CD4-positive, alpha-beta memory T cell (primary cell): ENCODE data around the gene DEFB112. TPM values are rescaled to one million over a fixed set of nuclear protein-coding genes. Genes with fewer than 3 reads are reported as not detected.

ENCODE experiments used
- CTCF ChIA-PET: fragments of 350-600 bp; sonication (Branson Sonifier 250); formaldehyde crosslinking; loops from one replicate; lab custom pipeline; 2021; ENCODE audit warnings: inconsistent platforms; ENCODE audit not compliant: partially characterized antibody; lab: Charles Lee
- POLR2A ChIA-PET: fragments of 350-600 bp; sonication (Branson Sonifier 250); formaldehyde crosslinking; loops from one replicate; lab custom pipeline; 2021; ENCODE audit not compliant: partially characterized antibody; lab: Charles Lee
- DNase-seq, 5 donors: peaks; one replicate each; pipeline versions ENCODE4 v3.0.0 to v3.0.0-alpha.2; 2020 to 2022; ENCODE audit warnings: mixed read lengths in 1 of 5
- H3K27ac ChIP-seq: one replicate; pipeline ENCODE4 v1.7.0; 2013; ENCODE audit warnings: low read depth, low read length
- H3K27me3 ChIP-seq: 2 replicates; pipeline ENCODE4 v1.7.0; 2013; ENCODE audit warnings: mild to moderate bottlenecking, low read length, moderate library complexity; ENCODE audit not compliant: insufficient read depth
- H3K36me3 ChIP-seq: 2 replicates; pipeline ENCODE4 v1.7.0; 2013; ENCODE audit warnings: mild to moderate bottlenecking, low read length, moderate library complexity; ENCODE audit not compliant: insufficient read depth
- H3K4me1 ChIP-seq: 2 replicates; pipeline ENCODE4 v1.7.0; 2013; ENCODE audit warnings: mild to moderate bottlenecking, low read length, moderate library complexity; ENCODE audit not compliant: insufficient read depth
- H3K4me3 ChIP-seq, 2 donors: one replicate each; pipeline ENCODE4 v1.7.0; 2013; ENCODE audit warnings: low read length in 2 of 2, mild to moderate bottlenecking in 1 of 2
- H3K9me3 ChIP-seq, 2 donors: one replicate each; pipeline ENCODE4 v1.7.0; 2013; ENCODE audit warnings: low read length in 2 of 2, control low read depth in 1 of 2; ENCODE audit not compliant: control insufficient read depth in 1 of 2
- H3K27ac Mint-ChIP-seq, 7 donors: one replicate each; pipeline ENCODE4 v1.8.0; 2020 to 2021; ENCODE audit warnings: mixed read lengths in 7 of 7, mild to moderate bottlenecking in 6 of 7, inconsistent platforms in 3 of 7, moderate library complexity in 3 of 7
- H3K27me3 Mint-ChIP-seq, 2 donors: one replicate each; pipeline ENCODE4 v1.8.0; 2020 to 2021; ENCODE audit warnings: mixed read lengths in 2 of 2
- H3K36me3 Mint-ChIP-seq, 2 donors: one replicate each; pipeline ENCODE4 v1.8.0; 2020 to 2021; ENCODE audit warnings: mixed read lengths in 2 of 2, inconsistent platforms in 1 of 2, mild to moderate bottlenecking in 1 of 2
- H3K4me1 Mint-ChIP-seq, 4 donors: one replicate each; pipeline ENCODE4 v1.8.0; 2020 to 2021; ENCODE audit warnings: mixed read lengths in 4 of 4, mild to moderate bottlenecking in 1 of 4
- H3K4me3 Mint-ChIP-seq, 8 donors: one replicate each; pipeline ENCODE4 v1.8.0; 2020 to 2021; ENCODE audit warnings: mixed read lengths in 8 of 8, mild to moderate bottlenecking in 7 of 8, moderate library complexity in 6 of 8, inconsistent platforms in 3 of 8
- H3K9me3 Mint-ChIP-seq, 8 donors: one replicate each; pipeline ENCODE4 v1.8.0; 2020 to 2021; ENCODE audit warnings: mixed read lengths in 8 of 8, mild to moderate bottlenecking in 5 of 8, inconsistent platforms in 3 of 8, moderate library complexity in 1 of 8
- intact Hi-C: fragments of 100-400 bp; cut with micrococcal nuclease; formaldehyde crosslinking; loops from one replicate; pipeline ENCODE4 v1.15.1; 2023
- polyA plus RNA-seq, 2 donors: library from polyadenylated mRNA; unstranded; fragments of 300-500 nt; fragmentation: Illumina TruSeq; gene quantifications; one replicate each; pipeline ENCODE4 v1.2.3, GENCODE V29; 2021
- total RNA-seq, 2 experiments: library from RNA; stranded (reverse); gene quantifications; one replicate each; pipeline ENCODE4 v1.2.3, GENCODE V29; 2021

DEFB112 gene
- total and polyA plus RNA-seq, 4 experiments from 2014 or later, result not detected

GRCh38 chr6:50056242-50056641, 6.5 kb upstream of the DEFB112 start:
- no peaks in the 10 kb centered on the region for H3K9me3 ChIP-seq
- H3K27me3 ChIP-seq, result no peaks in the 10 kb centered on the region
- ChIA-PET CTCF (no interaction called here), POLR2A (no interaction called here)
- no peak for DNase-seq
- H3K4me3 Mint-ChIP-seq, result no peak overlapping the region
- no peaks in the 10 kb centered on the region for H3K36me3 ChIP-seq
- H3K27ac Mint-ChIP-seq, result no peak overlapping the region
- no peak overlapping the region for H3K27ac ChIP-seq
- intact Hi-C loops, result no loop called here
- H3K27me3 Mint-ChIP-seq, result no peaks in the 10 kb centered on the region
- peaks cover 0 to 8% (median 3%) of the 10 kb centered on the region in 8 donors for H3K9me3 Mint-ChIP-seq
- H3K4me1 ChIP-seq, result no peaks in the 10 kb centered on the region
- no peaks in the 10 kb centered on the region for H3K4me1 Mint-ChIP-seq
- H3K36me3 Mint-ChIP-seq, result no peaks in the 10 kb centered on the region
- no peak overlapping the region for H3K4me3 ChIP-seq

GRCh38 chr6:50047026-50047425, 2.7 kb downstream of the DEFB112 start:
- H3K27ac Mint-ChIP-seq, result no peak overlapping the region
- CTCF ChIA-PET, result no interaction called here
- peaks cover 0 to 4% (median 2%) of the 10 kb centered on the region in 8 donors for H3K9me3 Mint-ChIP-seq
- no peaks in the 10 kb centered on the region for H3K4me1 Mint-ChIP-seq
- no peaks in the 10 kb centered on the region for H3K36me3 Mint-ChIP-seq
- no peak overlapping the region for H3K4me3 Mint-ChIP-seq
- intact Hi-C loops, result no loop called here
- Histone ChIP-seq H3K27ac (no peak overlapping the region), H3K4me1 (no peaks in the 10 kb centered on the region), H3K27me3 (no peaks in the 10 kb centered on the region), H3K36me3 (no peaks in the 10 kb centered on the region), H3K4me3 (no peak overlapping the region), H3K9me3 (no peaks in the 10 kb centered on the region)
- no peaks in the 10 kb centered on the region for H3K27me3 Mint-ChIP-seq
- DNase-seq, result peak in 1 of 5 donors; percentile 13
- POLR2A ChIA-PET, result no interaction called here

- CTCF ChIA-PET, result no interaction called here
- H3K9me3 ChIP-seq, result no peaks in the 10 kb centered on the region
- Mint-ChIP-seq H3K27me3 (no peaks in the 10 kb centered on the region), H3K9me3 (peaks cover 3 to 30% (median 11%) of the 10 kb centered on the region in 8 donors), H3K4me1 (no peaks in the 10 kb centered on the region), H3K27ac (no peak overlapping the region), H3K36me3 (no peaks in the 10 kb centered on the region), H3K4me3 (no peak overlapping the region)
- H3K4me3 ChIP-seq, result no peak overlapping the region
- intact Hi-C loops, result no loop called here
- POLR2A ChIA-PET, result no interaction called here
- no peak overlapping the region for H3K27ac ChIP-seq
- H3K4me1 ChIP-seq, result no peaks in the 10 kb centered on the region
- no peak for DNase-seq
- no peaks in the 10 kb centered on the region for H3K27me3 ChIP-seq
- no peaks in the 10 kb centered on the region for H3K36me3 ChIP-seq
These were observed 18.8 kb downstream of the DEFB112 start for GRCh38 chr6:50030777-50031562.

GRCh38 chr6:50030350-50030749, 19.4 kb downstream of the DEFB112 start:
- no peaks in the 10 kb centered on the region for H3K9me3 ChIP-seq
- H3K4me3 ChIP-seq, result no peak overlapping the region
- H3K4me1 Mint-ChIP-seq, result no peaks in the 10 kb centered on the region
- H3K27me3 ChIP-seq, result no peaks in the 10 kb centered on the region
- CTCF ChIA-PET, result no interaction called here
- H3K27ac ChIP-seq, result no peak overlapping the region
- intact Hi-C loops, result no loop called here
- H3K36me3 Mint-ChIP-seq, result no peaks in the 10 kb centered on the region
- peaks cover 3 to 30% (median 14%) of the 10 kb centered on the region in 8 donors for H3K9me3 Mint-ChIP-seq
- H3K36me3 ChIP-seq, result no peaks in the 10 kb centered on the region
- no peak overlapping the region for H3K4me3 Mint-ChIP-seq
- no peak for DNase-seq
- POLR2A ChIA-PET, result no interaction called here
- no peak overlapping the region for H3K27ac Mint-ChIP-seq
- H3K4me1 ChIP-seq, result no peaks in the 10 kb centered on the region
- no peaks in the 10 kb centered on the region for H3K27me3 Mint-ChIP-seq

GRCh38 chr6:50025258-50025657, 24.5 kb downstream of the DEFB112 start:
- H3K36me3 Mint-ChIP-seq, result no peaks in the 10 kb centered on the region
- H3K27ac Mint-ChIP-seq, result no peak overlapping the region
- no peaks in the 10 kb centered on the region for H3K27me3 Mint-ChIP-seq
- intact Hi-C loops, result no loop called here
- H3K4me1 Mint-ChIP-seq, result no peaks in the 10 kb centered on the region
- Histone ChIP-seq H3K27me3 (no peaks in the 10 kb centered on the region), H3K27ac (no peak overlapping the region), H3K9me3 (no peaks in the 10 kb centered on the region), H3K4me1 (no peaks in the 10 kb centered on the region), H3K36me3 (no peaks in the 10 kb centered on the region), H3K4me3 (no peak overlapping the region)
- ChIA-PET CTCF (no interaction called here), POLR2A (no interaction called here)
- H3K9me3 Mint-ChIP-seq, result peaks cover 0 to 19% (median 8%) of the 10 kb centered on the region in 8 donors
- no peak for DNase-seq
- no peak overlapping the region for H3K4me3 Mint-ChIP-seq

GRCh38 chr6:50021894-50022293, 27.8 kb downstream of the DEFB112 start, which contains the start of gene DEFB110:
DEFB110 (minus strand) TSS chr6:50021994; CDS start chr6:50021935, 59 bp downstream.
- no peak within 1 kb of the TSS for H3K4me3 Mint-ChIP-seq
- ChIA-PET CTCF (no interaction called here), POLR2A (no interaction called here)
- no peak for DNase-seq
- H3K27ac ChIP-seq, result no peak within 1 kb of the TSS
- no peaks in the 10 kb centered on the region for H3K27me3 ChIP-seq
- H3K4me1 Mint-ChIP-seq, result no peaks in the 10 kb centered on the region
- H3K27ac Mint-ChIP-seq, result no peak within 1 kb of the TSS
- no peaks in the 10 kb centered on the region for H3K4me1 ChIP-seq
- H3K9me3 Mint-ChIP-seq, result peaks cover 0 to 19% (median 2%) of the 10 kb centered on the region in 8 donors
- no peak within 1 kb of the TSS for H3K4me3 ChIP-seq
- H3K36me3 ChIP-seq, result no peaks in the 10 kb centered on the region
- H3K9me3 ChIP-seq, result no peaks in the 10 kb centered on the region
- H3K27me3 Mint-ChIP-seq, result no peaks in the 10 kb centered on the region
- no peaks in the 10 kb centered on the region for H3K36me3 Mint-ChIP-seq
- intact Hi-C loops, result no loop called here

- Histone ChIP-seq H3K4me1 (no peaks in the 10 kb centered on the region), H3K27me3 (no peaks in the 10 kb centered on the region), H3K27ac (no peak overlapping the region), H3K9me3 (no peaks in the 10 kb centered on the region), H3K4me3 (no peak overlapping the region), H3K36me3 (no peaks in the 10 kb centered on the region)
- no peak for DNase-seq
- Mint-ChIP-seq H3K27me3 (no peaks in the 10 kb centered on the region), H3K4me3 (no peak overlapping the region), H3K27ac (no peak overlapping the region), H3K9me3 (peaks cover 0 to 6% (median 4%) of the 10 kb centered on the region in 8 donors), H3K36me3 (no peaks in the 10 kb centered on the region), H3K4me1 (no peaks in the 10 kb centered on the region)
- CTCF ChIA-PET, result no interaction called here
- POLR2A ChIA-PET, result no interaction called here
- intact Hi-C loops, result no loop called here
These were observed 41.9 kb downstream of the DEFB112 start for GRCh38 chr6:50007819-50008218.
